HG03095 (cell line): ENCODE results near the gene RASL11B.

Source experiments
- ATAC-seq: cut with Tn5 transposase; IDR thresholded peaks from one replicate; pipeline ENCODE4 v1.9.1; 2021; ENCODE audit warnings: moderate library complexity; ENCODE audit not compliant: unreplicated experiment

RASL11B gene

GRCh38 chr4:52842792-52843191 lies 19.3 kb upstream of the RASL11B start:
- ATAC-seq: no peak

GRCh38 chr4:52843351-52843750 lies 18.8 kb upstream of the RASL11B start:
- ATAC-seq: no peak

DNA sequence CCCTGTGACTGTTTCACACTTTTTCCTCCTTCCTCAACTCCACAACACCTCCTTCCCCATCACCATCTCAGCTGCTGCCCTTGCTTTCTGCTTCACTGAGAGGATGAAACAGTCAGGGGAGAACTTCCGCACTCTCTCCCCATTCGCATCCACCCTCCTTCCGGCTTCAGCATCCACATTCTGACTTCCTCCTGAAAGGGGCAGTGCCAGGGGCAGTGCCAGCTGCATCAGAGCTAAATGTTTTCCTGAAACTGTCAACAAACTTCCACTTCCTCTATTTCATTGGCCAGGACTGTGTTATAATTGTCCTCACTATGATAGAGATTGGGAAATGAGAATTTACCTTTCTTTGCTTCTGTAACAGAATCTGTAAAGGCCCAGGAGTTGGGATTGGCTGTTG lies 18.2 kb upstream of the RASL11B start:
- no peak for ATAC-seq

GRCh38 chr4:52844596-52844995 lies 17.5 kb upstream of the RASL11B start:
- no peak for ATAC-seq

DNA sequence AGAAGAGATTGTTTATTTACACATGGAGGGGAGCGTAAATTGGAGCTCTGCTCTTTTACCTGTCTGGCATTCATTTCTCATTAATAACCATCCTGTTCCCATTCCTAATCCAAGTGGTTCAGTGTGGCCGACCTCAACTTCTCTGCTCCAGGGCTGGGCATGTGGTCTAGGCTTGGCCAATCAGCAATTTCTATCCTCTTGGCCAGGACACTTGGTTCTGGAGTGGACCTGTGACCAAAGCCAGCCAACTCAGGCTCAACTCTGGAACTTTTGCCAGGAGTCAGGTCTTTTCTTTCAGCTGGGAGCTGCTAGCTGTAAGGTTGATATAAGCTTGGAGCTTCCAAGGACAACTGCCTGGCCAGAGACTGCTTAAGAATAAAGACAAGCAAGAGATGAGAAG lies 15.6 kb upstream of the RASL11B start:
- no peak for ATAC-seq

- no peak for ATAC-seq
These were observed 13.9 kb upstream of the RASL11B start for GRCh38 chr4:52848254-52848653.

DNA sequence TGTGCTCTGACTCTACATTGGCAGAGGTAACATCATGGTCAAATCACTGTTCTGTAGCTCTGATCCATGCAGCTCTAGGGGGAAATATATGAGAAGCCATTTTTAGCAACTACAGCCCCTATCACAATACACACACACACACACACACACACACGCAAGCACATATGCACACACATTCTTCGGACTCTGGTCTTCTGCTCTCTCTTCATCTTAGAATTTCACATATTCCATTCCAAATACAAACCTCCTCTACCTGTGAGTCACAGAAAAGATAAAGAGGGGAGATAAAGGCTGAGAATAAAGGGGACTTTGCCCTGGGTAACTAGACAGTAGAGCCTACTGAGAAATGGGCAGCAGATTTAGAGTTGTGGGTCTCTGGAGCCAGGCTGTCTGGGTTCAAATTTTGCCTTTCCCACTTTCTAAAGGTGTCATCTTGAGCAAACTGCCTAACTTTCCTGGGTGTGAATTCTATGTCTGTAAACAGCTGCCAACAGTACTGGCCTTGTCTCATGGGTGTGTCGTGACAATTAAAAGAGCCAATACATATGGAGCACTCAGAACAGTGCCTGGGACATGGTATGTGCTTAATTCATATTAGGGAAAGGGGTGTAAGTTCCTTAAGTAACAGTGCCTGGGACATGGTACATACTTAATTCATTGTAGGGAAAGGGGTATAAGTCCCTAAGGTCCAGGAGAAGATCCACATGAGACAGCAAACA lies 11.6 kb upstream of the RASL11B start:
- ATAC-seq: no peak

- ATAC-seq: no peak
These were observed 10.1 kb upstream of the RASL11B start for GRCh38 chr4:52852041-52852440.

DNA sequence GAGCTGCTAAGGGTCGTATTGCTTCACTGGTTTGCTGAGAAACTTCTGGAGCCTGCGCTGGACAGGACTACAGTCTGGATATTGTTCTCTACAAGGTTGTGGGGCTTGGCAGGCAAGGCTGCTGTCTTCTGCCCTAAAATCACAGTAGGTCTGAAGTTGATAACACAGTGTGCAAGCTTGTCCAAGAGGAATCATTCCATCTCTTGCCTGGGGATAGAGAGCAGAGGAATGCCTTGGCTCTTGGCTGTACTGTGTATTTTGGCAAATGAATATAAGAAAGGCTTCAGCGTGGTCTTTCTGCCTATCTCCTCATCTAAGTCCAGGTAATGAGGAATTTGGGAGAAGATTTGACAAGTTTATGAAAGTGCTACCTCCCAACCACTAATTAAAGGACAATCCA lies 9.4 kb upstream of the RASL11B start:
- no peak for ATAC-seq

GRCh38 chr4:52853351-52853750 lies 8.8 kb upstream of the RASL11B start:
- ATAC-seq: no peak

DNA sequence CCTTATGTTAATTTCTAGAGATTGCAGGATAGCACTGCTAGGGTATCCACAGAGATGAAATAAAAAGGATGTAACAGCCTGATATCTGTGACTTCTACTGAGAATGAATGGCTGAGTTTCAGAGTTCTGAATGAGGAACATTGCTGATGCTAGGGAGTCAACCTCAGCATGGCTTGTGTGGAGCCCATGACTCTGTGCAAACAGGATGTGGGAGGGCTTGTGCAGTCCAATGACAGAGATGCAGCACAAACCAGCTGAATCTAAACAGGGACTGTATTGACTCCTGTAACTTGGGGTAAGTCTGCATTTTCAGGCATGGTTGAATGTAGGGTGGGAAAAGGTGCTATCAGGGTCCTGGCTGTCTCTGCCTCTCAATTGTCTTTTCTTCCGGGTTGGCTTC lies 5.3 kb upstream of the RASL11B start:
- no peak for ATAC-seq

- ATAC-seq: no peak
These were observed 1.8 kb upstream of the RASL11B start for GRCh38 chr4:52860361-52860760.

GRCh38 chr4:52861171-52861823 lies 820 bp upstream of the RASL11B start:
- no peak for ATAC-seq

DNA sequence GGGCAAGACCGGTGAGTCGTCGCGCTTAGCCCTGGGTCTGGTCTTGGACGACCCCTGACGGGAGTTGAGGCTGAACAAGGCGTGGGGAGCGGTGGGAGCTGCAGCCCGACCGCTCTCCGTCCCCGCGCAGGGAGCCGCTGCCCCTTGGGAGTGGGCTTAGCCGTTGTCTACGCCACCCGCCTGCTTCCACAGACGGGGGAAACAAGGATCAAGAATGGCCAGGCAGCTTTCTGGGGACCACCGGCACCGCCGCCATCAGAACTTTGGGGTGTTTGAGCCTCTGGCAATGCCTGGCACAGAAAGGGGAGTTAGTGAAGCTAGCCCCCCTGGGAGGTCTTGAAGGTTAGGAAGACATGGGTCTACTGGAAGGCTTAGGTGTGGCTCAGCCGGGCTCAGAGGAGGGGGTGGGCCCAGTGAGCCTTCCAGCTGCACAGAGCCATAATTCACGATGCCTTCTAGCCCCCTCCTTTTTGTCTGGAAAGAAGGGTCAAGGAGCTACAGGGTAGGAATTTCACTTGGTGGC lies 583 bp downstream of the RASL11B start:
- no peak for ATAC-seq

- ATAC-seq: no peak
These were observed 1.2 kb downstream of the RASL11B start for GRCh38 chr4:52863324-52863723.

DNA sequence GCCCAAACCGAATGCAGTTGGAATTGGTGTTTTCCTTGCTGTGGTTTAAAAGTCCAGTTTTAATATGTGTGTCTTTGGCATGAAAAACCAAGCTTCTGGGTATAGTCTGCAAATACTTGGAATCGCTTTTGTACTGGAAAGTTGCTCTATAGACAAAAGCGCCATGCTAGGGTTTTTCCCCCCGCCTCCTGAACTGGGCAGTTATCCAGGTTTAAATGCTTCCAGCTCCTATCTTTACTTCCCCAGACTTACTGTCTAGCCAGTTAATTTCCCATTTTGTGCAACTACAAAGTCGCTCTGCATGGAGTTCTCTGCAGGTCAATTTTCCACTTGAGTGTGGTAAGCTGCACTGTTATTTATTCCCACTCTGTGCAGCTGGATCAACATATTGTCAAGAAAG lies 2.7 kb downstream of the RASL11B start:
- no peak for ATAC-seq

GRCh38 chr4:52865300-52865699 lies 3.2 kb downstream of the RASL11B start:
- no peak for ATAC-seq

DNA sequence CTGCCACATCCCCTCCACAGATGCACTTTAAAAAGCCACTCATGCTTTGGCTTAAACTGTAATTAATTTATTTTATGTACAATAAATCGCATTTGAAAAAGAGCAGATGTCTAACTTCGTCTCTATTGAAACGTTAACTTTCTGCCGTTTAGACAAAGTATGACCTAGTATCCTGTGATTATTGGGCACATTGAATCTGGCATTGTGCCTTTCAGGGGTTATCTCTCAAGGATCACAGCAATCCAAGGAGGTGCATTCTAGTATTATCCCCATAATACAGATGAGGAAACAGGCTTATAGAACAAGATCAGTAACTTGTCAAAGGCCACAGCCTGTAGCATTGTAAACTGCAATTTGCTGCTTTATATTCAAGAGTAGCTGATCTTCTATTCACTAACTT lies 4.6 kb downstream of the RASL11B start:
- ATAC-seq: no peak

- no peak for ATAC-seq
These were observed 5.0 kb downstream of the RASL11B start for GRCh38 chr4:52867163-52867562.

- no peak for ATAC-seq
These were observed 6.0 kb downstream of the RASL11B start for GRCh38 chr4:52868133-52868532.

GRCh38 chr4:52869196-52869595 lies 7.1 kb downstream of the RASL11B start:
- ATAC-seq: no peak

GRCh38 chr4:52869656-52870055 lies 7.5 kb downstream of the RASL11B start:
- no peak for ATAC-seq

DNA sequence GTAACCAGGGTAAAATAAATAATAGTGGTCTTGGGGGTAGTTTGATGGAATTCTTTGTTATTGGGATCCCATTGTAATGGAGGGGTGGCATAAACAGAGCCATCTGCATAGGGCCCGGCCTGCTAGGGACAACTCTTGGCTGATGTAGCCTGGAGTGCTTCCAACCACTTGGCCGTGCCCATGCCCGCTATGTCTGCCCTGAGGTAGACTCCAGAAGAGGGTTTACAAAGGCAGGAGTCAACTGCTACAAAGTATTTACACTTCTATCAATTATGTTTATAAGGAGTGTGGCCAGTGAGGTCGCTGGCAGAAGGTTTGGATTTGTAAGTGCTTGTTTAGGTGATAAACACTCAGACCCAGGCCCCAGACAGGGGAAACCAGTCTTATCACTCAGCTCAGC lies 8.1 kb downstream of the RASL11B start:
- no peak for ATAC-seq
